ENCODE results near the gene ZCCHC24.

Gene ZCCHC24

GRCh38 chr10:79411546-79412495 lies 33.6 kb downstream of the ZCCHC24 start:
- DNase-seq (ENCODE audit: low spot score) = no peak

GRCh38 chr10:79410315-79411094 lies 34.9 kb downstream of the ZCCHC24 start:
- no peak for DNase-seq (ENCODE audit: low spot score)

GRCh38 chr10:79409726-79410085 lies 35.7 kb downstream of the ZCCHC24 start:
- DNase-seq (ENCODE audit: low spot score) = no peak

- DNase-seq (ENCODE audit: low spot score) = no peak
Observed at GRCh38 chr10:79409038-79409725, 36.2 kb downstream of the ZCCHC24 start.

GRCh38 chr10:79407811-79408795 lies 37.3 kb downstream of the ZCCHC24 start:
- DNase-seq (ENCODE audit: low spot score) = no peak

GRCh38 chr10:79407423-79407796 lies 38.0 kb downstream of the ZCCHC24 start:
- DNase-seq (ENCODE audit: low spot score) = no peak

- DNase-seq (ENCODE audit: low spot score) = no peak
Observed at GRCh38 chr10:79406683-79407422, 38.6 kb downstream of the ZCCHC24 start.

GRCh38 chr10:79405995-79406515 lies 39.4 kb downstream of the ZCCHC24 start:
- no peak for DNase-seq (ENCODE audit: low spot score)

GRCh38 chr10:79405221-79405994 lies 40.0 kb downstream of the ZCCHC24 start:
- no peak for DNase-seq (ENCODE audit: low spot score)

- DNase-seq (ENCODE audit: low spot score) = no peak
Observed at GRCh38 chr10:79404690-79405131, 40.7 kb downstream of the ZCCHC24 start.

GRCh38 chr10:79404231-79404609 lies 41.2 kb downstream of the ZCCHC24 start:
- DNase-seq (ENCODE audit: low spot score) = no peak

GRCh38 chr10:79403441-79404230 lies 41.8 kb downstream of the ZCCHC24 start:
- no peak for DNase-seq (ENCODE audit: low spot score)

GRCh38 chr10:79402951-79403350 lies 42.5 kb downstream of the ZCCHC24 start:
- DNase-seq (ENCODE audit: low spot score) = no peak

GRCh38 chr10:79402625-79402946 lies 42.8 kb downstream of the ZCCHC24 start:
- DNase-seq (ENCODE audit: low spot score) = no peak

GRCh38 chr10:79401015-79401921 lies 44.2 kb downstream of the ZCCHC24 start:
- DNase-seq (ENCODE audit: low spot score) = no peak

- peak; percentile 31 for DNase-seq (ENCODE audit: low spot score)
Observed at GRCh38 chr10:79400146-79401004, 45.0 kb downstream of the ZCCHC24 start.

All from CD4-positive, alpha-beta T cell treated with Interleukin-2 at 100 ng/mL for 4 hours (primary cell).